ENCODE results near the gene INSIG2.

DNA sequence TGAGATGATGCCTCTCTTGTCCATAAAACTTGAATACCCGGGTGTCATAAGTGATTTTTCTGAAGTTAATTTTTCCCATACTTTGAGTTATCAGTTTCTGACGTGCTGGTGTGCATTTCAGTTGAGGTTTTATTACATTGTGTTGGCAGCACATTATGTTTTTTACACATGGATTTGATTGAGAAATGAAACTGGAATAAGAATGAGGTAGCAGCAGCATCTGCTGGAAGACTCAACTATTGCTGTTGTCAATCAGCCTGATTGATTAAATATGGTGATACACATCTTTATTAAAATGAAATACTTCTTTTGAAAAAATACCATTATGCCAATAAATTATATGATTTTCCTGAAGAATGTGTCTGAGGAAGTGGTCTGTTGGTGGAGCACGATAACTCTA is 60.5 kb downstream of the INSIG2 start:
- TF ChIP-seq, protein P1, sequence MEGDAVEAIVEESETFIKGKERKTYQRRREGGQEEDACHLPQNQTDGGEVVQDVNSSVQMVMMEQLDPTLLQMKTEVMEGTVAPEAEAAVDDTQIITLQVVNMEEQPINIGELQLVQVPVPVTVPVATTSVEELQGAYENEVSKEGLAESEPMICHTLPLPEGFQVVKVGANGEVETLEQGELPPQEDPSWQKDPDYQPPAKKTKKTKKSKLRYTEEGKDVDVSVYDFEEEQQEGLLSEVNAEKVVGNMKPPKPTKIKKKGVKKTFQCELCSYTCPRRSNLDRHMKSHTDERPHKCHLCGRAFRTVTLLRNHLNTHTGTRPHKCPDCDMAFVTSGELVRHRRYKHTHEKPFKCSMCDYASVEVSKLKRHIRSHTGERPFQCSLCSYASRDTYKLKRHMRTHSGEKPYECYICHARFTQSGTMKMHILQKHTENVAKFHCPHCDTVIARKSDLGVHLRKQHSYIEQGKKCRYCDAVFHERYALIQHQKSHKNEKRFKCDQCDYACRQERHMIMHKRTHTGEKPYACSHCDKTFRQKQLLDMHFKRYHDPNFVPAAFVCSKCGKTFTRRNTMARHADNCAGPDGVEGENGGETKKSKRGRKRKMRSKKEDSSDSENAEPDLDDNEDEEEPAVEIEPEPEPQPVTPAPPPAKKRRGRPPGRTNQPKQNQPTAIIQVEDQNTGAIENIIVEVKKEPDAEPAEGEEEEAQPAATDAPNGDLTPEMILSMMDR (IDR thresholded peaks at IDR 0.05 in 4 of 5, conservative IDR thresholded peaks at IDR 0.05 in 1 of 5): no peak
- TF ChIP-seq POLR2A (IDR thresholded peaks at IDR 0.05): no peak
